GM12892 (cell line): ENCODE measurements around the gene UQCC3.

Experiments used
- DNase-seq: peaks from one replicate; pipeline ENCODE4 v3.0.0; 2011; ENCODE audit not compliant: insufficient read length
- FAIRE-seq: peaks from 2 replicates; lab custom pipeline; 2011; peaks lifted over from hg19 to GRCh38; lab: Jason Lieb, UNC
- POLR2A ChIP-seq: IDR thresholded peaks from 2 replicates; pipeline ENCODE4 v1.6.1; 2011; ENCODE audit warnings: low read depth, low read length, control low read depth
- POLR2AphosphoS5 ChIP-seq: IDR thresholded peaks from 2 replicates; pipeline ENCODE4 v1.6.1; 2011; ENCODE audit warnings: low read depth, low read length, control low read depth
- TAF1 ChIP-seq: IDR thresholded peaks from 2 replicates; pipeline ENCODE4 v1.6.1; 2011; ENCODE audit warnings: low read depth, mild to moderate bottlenecking, control low read depth, low read length, borderline replicate concordance

UQCC3 gene

DNA sequence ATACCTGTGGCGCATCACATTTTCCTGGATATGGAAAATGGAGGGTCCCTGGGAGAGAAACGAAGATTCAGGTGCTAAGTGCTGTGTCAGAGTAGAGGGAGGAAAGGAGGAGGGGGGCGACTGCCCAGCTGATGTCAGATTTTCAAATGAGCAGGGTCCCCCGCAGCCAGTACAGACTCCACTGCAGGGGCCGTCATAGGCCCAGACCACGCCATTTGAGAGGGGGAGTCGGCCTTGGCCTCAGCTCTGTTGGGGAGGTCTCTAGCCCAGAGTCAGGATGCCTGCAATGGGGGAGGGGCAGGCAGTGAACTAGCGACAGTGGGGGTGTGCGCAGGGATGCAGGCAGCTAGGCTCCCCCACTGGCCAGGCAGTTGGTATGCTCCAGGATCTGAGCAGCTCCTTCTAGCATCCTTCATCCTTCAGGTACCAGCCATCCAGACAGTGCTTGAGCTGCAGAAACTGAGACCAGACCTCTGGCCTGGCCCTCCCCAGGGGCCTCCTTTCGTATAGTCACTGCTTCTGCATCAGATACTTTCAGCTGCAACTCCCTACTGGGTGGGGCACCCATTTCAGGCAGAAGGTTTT is 35.9 kb downstream of the UQCC3 start, which contains the start of the genes BSCL2 and GNG3:
Gene BSCL2, minus strand, starts transcription at position 148 of the 585 bp plus-strand sequence. CDS start 229 bp downstream, outside the sequence.
Gene GNG3, plus strand, starts transcription at position 400 of the 585 bp plus-strand sequence. CDS start 620 bp downstream, outside the sequence.
- FAIRE-seq (no peak), DNase-seq (no peak)
- TF ChIP-seq POLR2A, result no peak
- no peak for TF ChIP-seq POLR2AphosphoS5
- no peak for TF ChIP-seq TAF1

- TF ChIP-seq POLR2AphosphoS5 (no peak), TAF1 (no peak), POLR2A (no peak)
- no peak for FAIRE-seq
- DNase-seq, result no peak
Measured at GRCh38 chr11:62708392-62708791, 36.9 kb downstream of the UQCC3 start.

- no peak for DNase-seq
- peak; percentile 21 for FAIRE-seq
- TF ChIP-seq POLR2A (no peak), POLR2AphosphoS5 (no peak), TAF1 (no peak)
Measured at GRCh38 chr11:62708793-62709192, 37.3 kb downstream of the UQCC3 start.

GRCh38 chr11:62709247-62710000 is 38.0 kb downstream of the UQCC3 start:
- peak; percentile 49; the same call in 1 of the 2 replicates for TF ChIP-seq TAF1
- peak; percentile 92 for TF ChIP-seq POLR2AphosphoS5
- TF ChIP-seq POLR2A, result peak; percentile 82
- DNase-seq (peak; percentile 76), FAIRE-seq (peak; percentile 99)

GRCh38 chr11:62710001-62710345 is 38.5 kb downstream of the UQCC3 start:
- FAIRE-seq (no peak), DNase-seq (no peak)
- no peak for TF ChIP-seq TAF1
- TF ChIP-seq POLR2AphosphoS5, result no peak
- TF ChIP-seq POLR2A, result no peak

GRCh38 chr11:62712276-62712812 is 40.9 kb downstream of the UQCC3 start:
- DNase-seq (no peak), FAIRE-seq (no peak)
- TF ChIP-seq POLR2AphosphoS5 (no peak), POLR2A (no peak), TAF1 (no peak)

- FAIRE-seq (no peak), DNase-seq (no peak)
- TF ChIP-seq POLR2AphosphoS5 (no peak), POLR2A (no peak), TAF1 (no peak)
Measured at GRCh38 chr11:62712861-62713260, 41.4 kb downstream of the UQCC3 start.

GRCh38 chr11:62713343-62713742 is 41.9 kb downstream of the UQCC3 start:
- no peak for DNase-seq
- no peak for FAIRE-seq
- no peak for TF ChIP-seq POLR2A
- TF ChIP-seq TAF1, result no peak
- TF ChIP-seq POLR2AphosphoS5, result no peak

DNA sequence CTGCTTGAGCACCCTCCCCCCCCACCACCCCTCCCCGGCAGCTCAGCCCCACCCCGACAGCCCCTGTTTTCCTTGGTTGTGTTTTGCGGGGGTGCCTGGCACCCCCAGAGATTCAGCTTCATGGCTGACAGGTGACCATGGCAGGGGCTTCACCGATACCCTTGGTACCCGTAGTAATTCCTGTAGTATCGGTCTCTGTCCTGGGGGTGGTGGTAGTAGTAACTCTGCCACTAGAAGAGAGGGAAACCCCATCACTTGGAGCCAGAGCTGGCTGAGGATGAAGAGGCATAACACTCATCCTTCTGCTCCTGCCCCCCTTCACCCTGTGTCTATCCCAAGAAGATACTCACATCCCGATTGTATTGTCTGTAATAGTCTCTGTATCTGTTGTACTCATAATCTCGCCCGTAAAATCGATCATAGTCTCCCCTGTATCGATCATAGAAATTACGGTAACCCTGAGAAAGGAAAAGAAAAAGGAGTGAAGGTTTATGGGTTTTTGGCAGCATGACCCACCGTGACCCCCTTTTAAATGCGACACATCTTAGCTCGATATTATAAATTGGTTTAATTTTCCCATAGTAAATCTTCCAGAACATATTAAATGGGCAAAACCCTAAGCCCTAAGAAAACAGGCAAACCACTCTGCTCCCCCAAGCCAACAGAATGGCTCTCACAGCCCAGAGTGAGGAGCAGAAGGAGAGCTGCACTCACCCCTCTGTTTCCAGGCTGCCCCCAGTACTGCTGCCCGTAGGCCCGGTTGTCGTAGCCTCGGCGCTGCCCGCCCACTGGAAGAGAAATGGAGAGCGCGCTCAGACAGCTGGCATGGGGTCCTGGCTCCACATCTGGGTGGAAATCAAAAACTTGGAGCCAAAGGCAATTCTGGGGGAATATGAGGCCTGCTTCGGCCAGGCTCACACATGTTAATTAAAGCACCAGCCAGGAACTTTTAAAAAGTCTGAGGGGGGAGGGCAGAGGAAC is 44.0 kb downstream of the UQCC3 start:
- FAIRE-seq (no peak), DNase-seq (no peak)
- TF ChIP-seq TAF1 (no peak), POLR2AphosphoS5 (no peak), POLR2A (no peak)

DNA sequence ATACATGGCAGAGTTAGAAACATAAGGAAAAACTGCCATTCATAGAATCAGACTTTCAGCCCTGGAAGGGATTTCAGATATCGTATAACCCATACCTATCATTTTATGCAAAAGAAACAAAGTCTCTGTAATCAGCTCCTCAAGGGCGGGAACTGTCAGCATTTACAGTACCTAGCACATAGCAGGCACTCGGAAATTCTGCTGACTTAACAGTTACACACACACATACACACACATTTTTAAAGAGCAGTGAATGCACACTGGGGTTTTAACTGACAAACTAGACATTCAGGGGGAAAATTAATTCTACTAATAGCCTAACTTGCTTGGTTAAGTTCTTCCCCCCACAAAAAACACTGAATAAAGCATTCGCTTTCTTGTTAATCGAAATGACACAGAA is 44.7 kb downstream of the UQCC3 start:
- FAIRE-seq (no peak), DNase-seq (no peak)
- TF ChIP-seq POLR2A (no peak), POLR2AphosphoS5 (no peak), TAF1 (no peak)
